ENCODE data around the gene OR11H12.
"Not testable (repeated sequence)": the region's sequence is repeated elsewhere in the genome, so short reads cannot be mapped to it uniquely, and the experiment has no call there.

DNA sequence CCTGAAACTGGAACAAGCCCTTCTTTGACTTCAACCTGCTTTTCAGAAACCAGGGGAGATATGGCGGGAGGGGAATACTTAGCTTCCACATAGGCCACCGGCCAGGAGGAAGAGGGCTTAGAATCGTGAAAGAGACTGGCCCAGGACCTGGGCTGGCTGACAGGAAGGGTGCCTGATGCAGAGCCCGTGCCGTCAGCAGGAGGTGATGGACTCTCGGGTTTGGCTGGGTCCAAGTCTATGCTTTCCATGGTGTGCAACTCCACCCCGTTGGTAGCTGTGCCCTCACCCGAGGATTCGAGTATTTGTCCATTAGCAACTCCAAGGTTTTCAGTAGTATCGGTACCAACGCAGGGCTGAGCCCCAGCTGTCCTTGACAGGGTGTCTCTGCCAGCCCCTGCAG is 35.1 kb downstream of the OR11H12 start:
- TF ChIP-seq CTCF (IDR thresholded peaks at IDR 0.05; ENCODE audit: poor library complexity); EZH2 (IDR thresholded peaks at IDR 0.05; ENCODE audit: borderline replicate concordance): not testable (repeated sequence)

All from hepatocyte (in vitro differentiated cells).